ENCODE measurements around the gene NDUFV1.

DNA sequence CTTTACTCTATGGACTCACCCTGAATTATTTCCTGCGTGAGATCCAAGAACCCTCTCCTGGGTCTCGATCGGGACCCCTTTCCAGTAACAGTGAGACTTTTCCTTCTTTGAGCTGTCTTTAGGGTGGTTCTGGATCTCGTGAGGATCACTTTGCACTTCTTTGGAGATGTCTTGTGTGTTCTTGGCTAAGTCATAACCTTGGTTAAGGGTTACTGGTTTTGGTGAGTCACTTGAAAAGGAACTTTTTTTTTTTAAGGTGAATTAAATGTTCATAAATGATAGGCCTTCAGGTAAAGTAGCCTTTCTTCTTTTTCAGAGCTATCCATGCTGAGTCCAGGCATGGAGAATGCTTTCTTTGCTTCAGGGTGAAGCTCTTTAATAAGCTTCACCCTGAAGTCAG, 42.5 kb upstream of the NDUFV1 start:
- TF ChIP-seq POLR2A (IDR thresholded peaks at IDR 0.05; ENCODE audit: low read depth, low read length) (no peak), POLR2AphosphoS5 (IDR thresholded peaks at IDR 0.05; ENCODE audit: low read depth, low read length) (no peak)
